Activated T-cell treated with anti-CD3 and anti-CD28 coated beads, Interleukin-2, amount 50 U/mL, for 1 hour (primary cell): ENCODE data around the gene HSPA12A.

Experiments
- DNase-seq: peaks from one replicate; pipeline ENCODE4 v3.0.0-alpha.2; 2020

The HSPA12A gene

DNA sequence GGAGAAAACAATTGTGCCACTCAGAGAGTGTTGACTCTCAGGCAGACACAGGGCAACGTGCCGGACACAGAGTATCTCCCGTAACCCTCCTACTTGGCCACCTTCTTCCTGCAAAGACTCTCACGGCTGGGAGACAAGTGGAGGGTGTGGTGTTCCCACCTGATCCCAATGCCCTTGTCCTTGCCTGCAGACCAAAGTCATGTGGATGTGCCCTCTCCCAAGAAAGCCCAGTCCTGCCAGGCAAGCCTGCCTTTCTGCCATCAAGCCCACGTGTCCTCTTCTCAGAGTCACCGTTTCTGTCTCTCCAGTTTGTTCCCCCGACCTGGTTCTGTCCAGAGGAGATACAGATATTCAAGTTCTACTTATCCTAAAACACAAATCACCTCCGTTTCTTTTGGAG, 120.9 kb downstream of the HSPA12A start:
- DNase-seq, result no peak
